ENCODE results near the gene RIMS4. TPM values are rescaled to one million over a fixed set of nuclear protein-coding genes. Genes with fewer than 3 reads are reported as not detected.

The RIMS4 gene
- total RNA-seq, 1 experiment from 2014 or later = 4.0 TPM

DNA sequence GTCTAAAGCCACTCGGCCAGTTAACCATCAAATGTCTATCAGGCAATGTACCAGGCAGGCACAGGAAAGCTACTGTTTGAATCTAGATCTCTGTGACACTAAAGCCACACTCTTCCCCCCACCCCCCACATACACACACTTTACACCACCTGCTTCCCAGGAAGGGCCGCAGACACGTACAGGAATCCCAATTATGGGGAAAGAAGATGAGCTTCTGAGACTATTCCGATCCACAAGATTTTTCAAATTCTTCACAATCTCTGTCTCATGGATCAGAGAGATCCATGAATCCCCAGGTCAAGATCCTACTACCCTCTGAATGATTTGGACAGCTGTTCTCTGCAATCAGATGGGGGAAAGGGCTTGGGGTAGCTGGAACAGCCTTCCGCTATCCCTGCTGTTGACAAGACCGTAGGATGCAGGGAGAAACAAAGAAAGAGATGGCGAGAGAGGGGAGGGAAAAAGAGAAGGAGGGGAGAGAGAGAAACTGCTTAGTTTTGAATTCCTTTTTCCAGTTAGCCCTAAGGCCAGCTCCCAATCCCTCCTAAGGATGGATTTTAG, 25.4 kb upstream of the RIMS4 start:
- POLR2A ChIA-PET = no interaction called here
- CTCF ChIA-PET = no interaction called here
- DNase-seq (ENCODE audit: low read depth, low spot score) (no peak), ATAC-seq (no peak)
- Histone ChIP-seq H3K27ac (ENCODE audit: low read length) (no peak overlapping the region), H3K36me3 (ENCODE audit: control insufficient read depth, insufficient read depth, low read length) (no peaks in the 10 kb centered on the region), H3K4me3 (ENCODE audit: low read depth in 2 of 2, low read length in 2 of 2) (no peak overlapping the region), H3K27me3 (ENCODE audit: control insufficient read depth, insufficient read depth, low read length) (peaks cover 7% of the 10 kb centered on the region; the same call in 1 of the 2 replicates), H3K9me3 (ENCODE audit: control insufficient read depth, insufficient read depth, low read depth, low read length) (no peaks in the 10 kb centered on the region), H3K4me1 (ENCODE audit: control insufficient read depth, insufficient read depth, low read length) (no peaks in the 10 kb centered on the region)
- BruUV-seq (replicated peaks) = no TSS peak
- in situ Hi-C loops (cut with HindIII; ENCODE audit: low pct_unique_long_range_greater_than_20kb, low sequenced_read_pairs) (no loop called here), intact Hi-C loops (cut with micrococcal nuclease; ENCODE audit: unreplicated experiment) (no loop called here)
- TF ChIP-seq CTCF (IDR thresholded peaks at IDR 0.05) = no peak
- no peak for TF ChIP-seq REST (IDR thresholded peaks at IDR 0.05; ENCODE audit: insufficient read depth in 1 of 2, low read depth in 2 of 2, low read length in 1 of 2)
- TF ChIP-seq TCF7L2 (IDR thresholded peaks at IDR 0.05; ENCODE audit: low read depth, low read length) = no peak
- no peak for TF ChIP-seq POLR2AphosphoS5 (IDR thresholded peaks at IDR 0.05; ENCODE audit: low read depth, low read length)
- no peak for TF ChIP-seq SIN3A (IDR thresholded peaks at IDR 0.05; ENCODE audit: borderline replicate concordance, insufficient read depth, low read depth, low read length)

GRCh38 chr20:44835116-44835515, 24.8 kb upstream of the RIMS4 start:
- no peak overlapping the region for H3K27ac ChIP-seq (ENCODE audit: low read length)
- H3K4me3 ChIP-seq (ENCODE audit: low read depth in 2 of 2, low read length in 2 of 2) = no peak overlapping the region
- ChIA-PET POLR2A (no interaction called here), CTCF (no interaction called here)
- in situ Hi-C loops (cut with HindIII; ENCODE audit: low pct_unique_long_range_greater_than_20kb, low sequenced_read_pairs) = no loop called here
- ATAC-seq (no peak), DNase-seq (ENCODE audit: low read depth, low spot score) (no peak)
- H3K36me3 ChIP-seq (ENCODE audit: control insufficient read depth, insufficient read depth, low read length) = no peaks in the 10 kb centered on the region
- no peaks in the 10 kb centered on the region for H3K4me1 ChIP-seq (ENCODE audit: control insufficient read depth, insufficient read depth, low read length)
- peaks cover 7% of the 10 kb centered on the region; the same call in 1 of the 2 replicates for H3K27me3 ChIP-seq (ENCODE audit: control insufficient read depth, insufficient read depth, low read length)
- intact Hi-C loops (cut with micrococcal nuclease; ENCODE audit: unreplicated experiment) = no loop called here
- no peaks in the 10 kb centered on the region for H3K9me3 ChIP-seq (ENCODE audit: control insufficient read depth, insufficient read depth, low read depth, low read length)
- TF ChIP-seq REST (IDR thresholded peaks at IDR 0.05; ENCODE audit: insufficient read depth in 1 of 2, low read depth in 2 of 2, low read length in 1 of 2) = no peak
- no peak for TF ChIP-seq SIN3A (IDR thresholded peaks at IDR 0.05; ENCODE audit: borderline replicate concordance, insufficient read depth, low read depth, low read length)
- no peak for TF ChIP-seq POLR2AphosphoS5 (IDR thresholded peaks at IDR 0.05; ENCODE audit: low read depth, low read length)
- no peak for TF ChIP-seq TCF7L2 (IDR thresholded peaks at IDR 0.05; ENCODE audit: low read depth, low read length)
- TF ChIP-seq CTCF (IDR thresholded peaks at IDR 0.05) = no peak
- BruUV-seq (replicated peaks) = no TSS peak
